ENCODE measurements around the gene FOXP1. TPM values are rescaled to one million over a fixed set of nuclear protein-coding genes. Genes with fewer than 3 reads are reported as not detected.

Gene FOXP1
- total and polyA plus RNA-seq, 9 of the 15 experiments (the other 6 are each of a cell fraction or from before 2014, with no cell fraction given) = 7.7 to 34.5 (median 13.7) TPM

DNA sequence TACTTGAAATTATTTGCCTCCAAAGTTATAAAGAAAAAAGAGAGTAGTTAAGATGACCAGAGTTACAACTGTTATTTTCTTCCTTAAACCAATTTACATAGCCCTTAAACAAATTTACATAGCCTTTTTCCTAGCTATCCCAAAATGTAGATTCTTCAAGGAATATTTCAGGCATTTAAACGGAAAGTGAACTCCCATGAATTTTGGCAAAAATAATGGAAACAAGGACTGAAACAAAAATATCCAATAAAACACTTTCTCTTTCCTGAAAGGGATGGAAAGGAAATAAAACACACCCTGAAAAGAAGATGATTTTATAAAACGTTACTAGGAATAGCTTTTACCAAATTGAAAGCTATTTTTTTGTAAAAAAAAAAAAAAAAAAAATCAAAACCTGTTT lies 418.6 kb downstream of the FOXP1 start:
- ChIA-PET POLR2A (interaction anchor here (0.7 kb wide), 1 partner anchor 15 kb away, joined by 7 read pairs; no protein-coding TSS in a partner anchor), CTCF (ENCODE audit: low intra/inter-chr PET ratio) (no interaction called here)
- in situ Hi-C loops (cut with MboI) (no loop called here), intact Hi-C loops (cut with micrococcal nuclease) (no loop called here)
- no peaks in the 10 kb centered on the region for H3K27me3 ChIP-seq (ENCODE audit: control insufficient read depth in 2 of 2, insufficient read depth in 2 of 2, low read length in 2 of 2)
- H3K4me3 ChIP-seq = no peak overlapping the region
- no peaks in the 10 kb centered on the region; a peak in 1 of 5 replicates for H3K4me1 ChIP-seq (replicated peaks in 1 of 2; ENCODE audit: control insufficient read depth in 2 of 2, insufficient read depth in 2 of 2, low read length in 2 of 2)
- no TSS peak for BruUV-seq (replicated peaks)
- no peak for ATAC-seq
- H3K27ac ChIP-seq (ENCODE audit: extremely low read depth, low read depth, low read length) = no peak overlapping the region
- H3K4me2 ChIP-seq (ENCODE audit: insufficient read depth, low read length) = no peak overlapping the region
- no peak for FAIRE-seq
- no peaks in the 10 kb centered on the region for H3K36me3 ChIP-seq (ENCODE audit: control insufficient read depth, insufficient read depth, low read length)
- H3K9me3 ChIP-seq (replicated peaks; ENCODE audit: control insufficient read depth, insufficient read depth, low read depth, low read length) = no peaks in the 10 kb centered on the region
- 47% methylated on average over 2 of the region's 2 CpGs for WGBS (ENCODE audit: insufficient coverage, low coverage, missing lambda C conversion rate)
- H3K79me2 ChIP-seq (ENCODE audit: control insufficient read depth, insufficient read depth, low read length) = no peaks in the 10 kb centered on the region
- H3K9me1 ChIP-seq (ENCODE audit: control insufficient read depth, insufficient read depth, low read length) = no peaks in the 10 kb centered on the region
- TF ChIP-seq, protein P1, sequence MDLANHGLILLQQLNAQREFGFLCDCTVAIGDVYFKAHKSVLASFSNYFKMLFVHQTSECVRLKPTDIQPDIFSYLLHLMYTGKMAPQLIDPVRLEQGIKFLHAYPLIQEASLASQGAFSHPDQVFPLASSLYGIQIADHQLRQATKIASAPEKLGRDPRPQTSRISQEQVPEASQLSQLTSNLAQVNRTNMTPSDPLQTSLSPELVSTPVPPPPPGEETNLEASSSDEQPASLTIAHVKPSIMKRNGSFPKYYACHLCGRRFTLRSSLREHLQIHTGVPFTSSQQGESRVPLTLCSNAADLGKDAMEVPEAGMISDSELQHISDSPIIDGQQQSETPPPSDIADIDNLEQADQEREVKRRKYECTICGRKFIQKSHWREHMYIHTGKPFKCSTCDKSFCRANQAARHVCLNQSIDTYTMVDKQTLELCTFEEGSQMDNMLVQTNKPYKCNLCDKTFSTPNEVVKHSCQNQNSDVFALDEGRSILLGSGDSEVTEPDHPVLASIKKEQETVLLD (IDR thresholded peaks at IDR 0.05) = no peak
- TF ChIP-seq GABPB2 (CRISPR knock-in tag; conservative IDR thresholded peaks at IDR 0.05) = no peak
- TF ChIP-seq, protein P2, sequence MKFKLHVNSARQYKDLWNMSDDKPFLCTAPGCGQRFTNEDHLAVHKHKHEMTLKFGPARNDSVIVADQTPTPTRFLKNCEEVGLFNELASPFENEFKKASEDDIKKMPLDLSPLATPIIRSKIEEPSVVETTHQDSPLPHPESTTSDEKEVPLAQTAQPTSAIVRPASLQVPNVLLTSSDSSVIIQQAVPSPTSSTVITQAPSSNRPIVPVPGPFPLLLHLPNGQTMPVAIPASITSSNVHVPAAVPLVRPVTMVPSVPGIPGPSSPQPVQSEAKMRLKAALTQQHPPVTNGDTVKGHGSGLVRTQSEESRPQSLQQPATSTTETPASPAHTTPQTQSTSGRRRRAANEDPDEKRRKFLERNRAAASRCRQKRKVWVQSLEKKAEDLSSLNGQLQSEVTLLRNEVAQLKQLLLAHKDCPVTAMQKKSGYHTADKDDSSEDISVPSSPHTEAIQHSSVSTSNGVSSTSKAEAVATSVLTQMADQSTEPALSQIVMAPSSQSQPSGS (CRISPR knock-in tag; IDR thresholded peaks at IDR 0.05) = no peak
- TF ChIP-seq SNRNP70 (optimal IDR thresholded peaks at IDR 0.05; ENCODE audit: low read depth, low read length) = no peak
- TF ChIP-seq, protein P3, sequence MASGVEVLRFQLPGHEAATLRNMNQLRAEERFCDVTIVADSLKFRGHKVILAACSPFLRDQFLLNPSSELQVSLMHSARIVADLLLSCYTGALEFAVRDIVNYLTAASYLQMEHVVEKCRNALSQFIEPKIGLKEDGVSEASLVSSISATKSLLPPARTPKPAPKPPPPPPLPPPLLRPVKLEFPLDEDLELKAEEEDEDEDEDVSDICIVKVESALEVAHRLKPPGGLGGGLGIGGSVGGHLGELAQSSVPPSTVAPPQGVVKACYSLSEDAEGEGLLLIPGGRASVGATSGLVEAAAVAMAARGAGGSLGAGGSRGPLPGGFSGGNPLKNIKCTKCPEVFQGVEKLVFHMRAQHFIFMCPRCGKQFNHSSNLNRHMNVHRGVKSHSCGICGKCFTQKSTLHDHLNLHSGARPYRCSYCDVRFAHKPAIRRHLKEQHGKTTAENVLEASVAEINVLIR (CRISPR knock-in tag; IDR thresholded peaks at IDR 0.05) = no peak
- H2AFZ ChIP-seq (ENCODE audit: low read depth, low read length) = no peak overlapping the region
- no peak for DNase-seq (ENCODE audit: extremely low read depth in 1 of 4, low spot score in 3 of 4)
- H4K20me1 ChIP-seq (replicated peaks; ENCODE audit: control insufficient read depth, insufficient read depth, low read length) = no peaks in the 10 kb centered on the region
- H3K9ac ChIP-seq (ENCODE audit: insufficient read depth in 1 of 2, low read depth in 2 of 2, low read length in 2 of 2) = no peak overlapping the region
